ENCODE data around the gene ATP1B1. TPM values are rescaled to one million over a fixed set of nuclear protein-coding genes. Genes with fewer than 3 reads are reported as not detected.
A peak's percentile ranks its signal among the peaks of the same experiment; 100 is the strongest.

Gene ATP1B1
- total and polyA plus RNA-seq, 2 of the 8 experiments (the other 6 are each of a cell fraction or from before 2014, with no cell fraction given) = 16.3 to 76.5 TPM

GRCh38 chr1:169109561-169110134 is 3.2 kb downstream of the ATP1B1 start:
- CTCF ChIA-PET (ENCODE audit: partially characterized antibody) = interaction anchor here (0.8 to 2.9 kb wide), 9 partner anchors 11 to 506 kb away, joined by 3 to 16 read pairs (median 5); no protein-coding TSS in a partner anchor

More at GRCh38 chr1:169109561-169110134, 3.2 kb downstream of the ATP1B1 start:
- no peak overlapping the region for H2BK15ac ChIP-seq (ENCODE audit: low read length)
- peak overlapping the region; percentile 95 to 99; a peak in 3 of 4 replicates for H3K4me2 ChIP-seq (ENCODE audit: insufficient read depth in 1 of 2, low read depth in 2 of 2, low read length in 2 of 2)
- H3K23me2 ChIP-seq (ENCODE audit: low read depth, low read length) = peaks cover 14% of the 10 kb centered on the region
- WGBS, 2 experiments (ENCODE audit: extremely low coverage in 1 of 2, insufficient coverage in 1 of 2, insufficient read length in 1 of 2, insufficient replicate concordance in 2 of 2, low coverage in 1 of 2, low lambda C conversion rate in 2 of 2, missing lambda C conversion rate in 1 of 2) = 63% methylated on average over 8 of the region's 8 CpGs; no CpG with 5 or more reads in 1 of the 2 experiments
- H2BK12ac ChIP-seq (ENCODE audit: low read depth, low read length) = no peak overlapping the region
- no peak overlapping the region for H3K23ac ChIP-seq (ENCODE audit: insufficient read length)
- H4K20me1 ChIP-seq (replicated peaks in 1 of 2; ENCODE audit: control insufficient read depth in 1 of 2, insufficient read depth in 2 of 2, low read length in 2 of 2) = peaks cover 5% of the 10 kb centered on the region in 2 experiments
- H3K27me3 ChIP-seq (replicated peaks in 1 of 4; ENCODE audit: control insufficient read depth in 3 of 4, extremely low read depth in 1 of 4, insufficient read depth in 3 of 4, low read length in 3 of 4) = no peaks in the 10 kb centered on the region
- H4K91ac ChIP-seq (replicated peaks; ENCODE audit: insufficient read length, low read length) = no peak overlapping the region
- H2BK20ac ChIP-seq (ENCODE audit: low read length) = no peak overlapping the region
- H3K56ac ChIP-seq (replicated peaks; ENCODE audit: insufficient read length, low read depth, low read length) = no peak overlapping the region
- peaks cover 22 to 64% of the 10 kb centered on the region in 2 experiments for H3K79me2 ChIP-seq (ENCODE audit: control insufficient read depth in 1 of 2, insufficient read depth in 2 of 2, low read length in 2 of 2)
- H3K4ac ChIP-seq (replicated peaks; ENCODE audit: insufficient read length, low read depth, low read length) = no peak overlapping the region
- H3K4me1 ChIP-seq (replicated peaks in 1 of 4; ENCODE audit: control insufficient read depth in 3 of 4, insufficient read depth in 4 of 4, low read length in 3 of 4) = peaks cover 17 to 36% (median 26%) of the 10 kb centered on the region in 4 experiments
- H3K14ac ChIP-seq (ENCODE audit: insufficient read length) = no peak overlapping the region
- H4K8ac ChIP-seq (ENCODE audit: extremely low read depth, insufficient read depth, low read length) = no peak overlapping the region; the same call in 1 of the 2 replicates
- H3K18ac ChIP-seq (ENCODE audit: extremely low read depth, low read length) = no peak overlapping the region
- peak overlapping the region; percentile 12; the same call in 1 of the 2 replicates for H3K27ac ChIP-seq (ENCODE audit: low read depth, low read length)
- no peak for TF ChIP-seq CHD1 (IDR thresholded peaks at IDR 0.05; ENCODE audit: low read depth, low read length)
- no peak for TF ChIP-seq BRCA1 (IDR thresholded peaks at IDR 0.05; ENCODE audit: low read depth, low read length)
- 0 out of 2 replicates have a peak, but pooled peaks have one; percentile 26 for TF ChIP-seq CREB1 (IDR thresholded peaks at IDR 0.05)
- H3K4me3 ChIP-seq (ENCODE audit: extremely low read depth in 1 of 4, insufficient read depth in 2 of 4, low read depth in 3 of 4, low read length in 4 of 4) = no peak overlapping the region; a peak in 3 of 8 replicates
- H3K36me3 ChIP-seq (ENCODE audit: control insufficient read depth in 2 of 4, insufficient read depth in 4 of 4, low read length in 3 of 4) = peaks cover 2 to 22% (median 12%) of the 10 kb centered on the region in 4 experiments; a peak in 6 of 8 replicates
- H2AFZ ChIP-seq (ENCODE audit: low read length) = no peak overlapping the region
- no peak overlapping the region for H4K5ac ChIP-seq (ENCODE audit: insufficient read length, low read depth, low read length)
- no peak for DNase-seq (ENCODE audit: low read depth in 1 of 2, low spot score in 2 of 2)
- no peak for FAIRE-seq
- peaks cover 12% of the 10 kb centered on the region; the same call in 1 of the 2 replicates for H3K79me1 ChIP-seq (ENCODE audit: low read depth, low read length)
- H2BK120ac ChIP-seq (replicated peaks; ENCODE audit: low read depth, low read length) = no peak overlapping the region
- H2AK5ac ChIP-seq (ENCODE audit: low read depth, low read length) = no peak overlapping the region
- no peak overlapping the region for H2BK5ac ChIP-seq (ENCODE audit: low read depth, low read length)
- POLR2A ChIA-PET (ENCODE audit: partially characterized antibody) = interaction anchor here (0.7 to 1.3 kb wide), 2 partner anchors 11 to 41 kb away, joined by 3 to 5 read pairs; no protein-coding TSS in a partner anchor
- H3K9me3 ChIP-seq (ENCODE audit: insufficient read depth in 2 of 2, low read depth in 1 of 2, low read length in 1 of 2) = no peaks in the 10 kb centered on the region
- no peak overlapping the region for H3K9ac ChIP-seq (replicated peaks in 1 of 4; ENCODE audit: extremely low read depth in 1 of 4, low read depth in 3 of 4, low read length in 3 of 4)

Measured in H1 (cell line).